ENCODE data around the gene SPAG7.
A peak's percentile ranks its signal among the peaks of the same experiment; 100 is the strongest.

DNA sequence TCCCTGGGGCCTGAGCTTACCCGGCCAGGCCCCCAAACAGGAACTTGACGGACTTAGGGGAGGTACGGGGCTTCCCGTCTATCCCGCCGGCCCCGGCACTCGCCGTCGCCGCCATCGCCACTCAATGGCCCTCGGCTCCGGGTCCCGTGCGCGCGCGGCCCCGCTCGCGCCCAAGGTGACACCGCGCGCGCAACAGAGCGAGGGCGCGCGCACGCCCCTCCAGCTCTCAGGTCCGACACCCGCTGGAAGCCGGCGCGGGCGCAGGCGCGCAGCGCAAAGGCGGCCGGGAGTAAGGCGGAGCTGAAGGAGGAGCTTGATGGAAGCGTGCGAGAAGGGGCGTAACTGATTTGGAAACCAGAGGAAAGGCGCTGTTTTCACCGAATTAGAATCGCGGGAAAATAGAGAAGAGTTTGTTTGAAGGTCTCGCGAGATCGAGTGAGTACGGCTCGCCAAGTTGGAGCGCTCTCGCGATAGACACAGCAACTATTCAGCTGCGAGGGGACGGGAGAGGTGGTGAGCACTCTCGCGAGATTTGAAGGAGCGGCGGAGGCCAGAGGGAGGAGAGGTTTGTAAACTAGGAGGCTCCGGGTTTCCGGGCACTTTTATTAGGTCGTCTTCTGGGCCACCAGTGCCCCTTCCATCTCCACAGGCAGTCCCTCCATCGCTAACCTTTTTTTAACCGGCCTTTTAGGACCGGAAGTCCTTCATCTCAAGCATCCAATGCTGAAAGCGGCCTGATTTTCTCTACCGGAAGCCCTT lies 27.6 kb downstream of the SPAG7 start, which contains the start of the genes RNF167 and SLC25A11:
- TF ChIP-seq POLR2A (IDR thresholded peaks at IDR 0.05), result peak in 3 of 4 donors; percentile 34 to 70 (median 55)
- TF ChIP-seq, protein P1, sequence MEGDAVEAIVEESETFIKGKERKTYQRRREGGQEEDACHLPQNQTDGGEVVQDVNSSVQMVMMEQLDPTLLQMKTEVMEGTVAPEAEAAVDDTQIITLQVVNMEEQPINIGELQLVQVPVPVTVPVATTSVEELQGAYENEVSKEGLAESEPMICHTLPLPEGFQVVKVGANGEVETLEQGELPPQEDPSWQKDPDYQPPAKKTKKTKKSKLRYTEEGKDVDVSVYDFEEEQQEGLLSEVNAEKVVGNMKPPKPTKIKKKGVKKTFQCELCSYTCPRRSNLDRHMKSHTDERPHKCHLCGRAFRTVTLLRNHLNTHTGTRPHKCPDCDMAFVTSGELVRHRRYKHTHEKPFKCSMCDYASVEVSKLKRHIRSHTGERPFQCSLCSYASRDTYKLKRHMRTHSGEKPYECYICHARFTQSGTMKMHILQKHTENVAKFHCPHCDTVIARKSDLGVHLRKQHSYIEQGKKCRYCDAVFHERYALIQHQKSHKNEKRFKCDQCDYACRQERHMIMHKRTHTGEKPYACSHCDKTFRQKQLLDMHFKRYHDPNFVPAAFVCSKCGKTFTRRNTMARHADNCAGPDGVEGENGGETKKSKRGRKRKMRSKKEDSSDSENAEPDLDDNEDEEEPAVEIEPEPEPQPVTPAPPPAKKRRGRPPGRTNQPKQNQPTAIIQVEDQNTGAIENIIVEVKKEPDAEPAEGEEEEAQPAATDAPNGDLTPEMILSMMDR (IDR thresholded peaks at IDR 0.05), result no peak
